Esophagus muscularis mucosa (tissue), 3 donors: ENCODE results near the gene GLG1.

Experiments
- POLR2A ChIP-seq: fragments of 450-650 bp; IDR thresholded peaks from one replicate; pipeline ENCODE4 v1.6.1; 2017; ENCODE audit warnings: antibody characterized with exemption, moderate library complexity, mild to moderate bottlenecking, low read depth
- POLR2AphosphoS5 ChIP-seq, 2 donors: sonication (generic); formaldehyde crosslinking; IDR thresholded peaks; one replicate each; pipeline ENCODE4 v1.6.1; 2017; ENCODE audit warnings: antibody characterized with exemption in 2 of 2
- TF ChIP-seq, protein P1 (sequence below), 3 experiments: fragments of 200-600 bp in 2 of 3; fragments of 450-650 bp in 1 of 3; sonication (generic) in 2 of 3; IDR thresholded peaks; one replicate each; pipeline ENCODE4 v1.5.1; 2017 to 2019; ENCODE audit warnings: antibody characterized with exemption in 3 of 3, mild to moderate bottlenecking in 2 of 3, moderate library complexity in 1 of 3

DNA sequence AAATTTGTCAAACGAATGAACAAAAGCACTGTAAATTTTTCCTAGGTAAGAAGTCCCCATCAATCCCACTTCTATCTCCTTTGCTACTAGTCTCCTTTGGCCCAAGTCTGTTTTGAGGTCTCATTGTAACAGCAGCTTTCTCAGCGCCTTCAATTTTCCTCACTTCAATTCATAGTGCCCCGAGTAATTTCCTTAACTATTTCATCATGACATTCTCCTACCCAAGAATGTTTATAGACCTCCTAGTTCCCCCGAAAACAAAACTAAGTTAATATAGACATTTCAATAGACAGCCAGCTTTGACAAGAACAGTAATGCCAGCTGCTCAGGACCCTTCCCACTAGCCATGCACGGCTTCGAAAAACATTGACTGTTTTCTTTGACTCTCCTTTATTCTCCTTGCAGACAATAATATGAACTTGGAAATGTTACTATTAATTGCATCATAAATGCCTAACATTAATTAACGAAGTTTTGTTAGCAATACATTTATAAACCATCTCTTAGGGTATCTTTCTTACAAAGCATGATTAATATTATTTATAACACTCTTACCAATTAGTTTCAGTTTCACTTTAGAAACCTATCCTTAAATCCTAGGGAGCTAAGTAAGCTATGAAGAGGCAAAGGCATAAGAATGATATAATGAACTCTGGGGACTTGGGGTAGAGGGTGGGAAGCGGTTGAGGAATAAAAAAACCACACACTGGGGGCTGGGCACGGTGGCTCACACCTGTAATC, 22.8 kb downstream of the GLG1 start:
- TF ChIP-seq, protein P1, sequence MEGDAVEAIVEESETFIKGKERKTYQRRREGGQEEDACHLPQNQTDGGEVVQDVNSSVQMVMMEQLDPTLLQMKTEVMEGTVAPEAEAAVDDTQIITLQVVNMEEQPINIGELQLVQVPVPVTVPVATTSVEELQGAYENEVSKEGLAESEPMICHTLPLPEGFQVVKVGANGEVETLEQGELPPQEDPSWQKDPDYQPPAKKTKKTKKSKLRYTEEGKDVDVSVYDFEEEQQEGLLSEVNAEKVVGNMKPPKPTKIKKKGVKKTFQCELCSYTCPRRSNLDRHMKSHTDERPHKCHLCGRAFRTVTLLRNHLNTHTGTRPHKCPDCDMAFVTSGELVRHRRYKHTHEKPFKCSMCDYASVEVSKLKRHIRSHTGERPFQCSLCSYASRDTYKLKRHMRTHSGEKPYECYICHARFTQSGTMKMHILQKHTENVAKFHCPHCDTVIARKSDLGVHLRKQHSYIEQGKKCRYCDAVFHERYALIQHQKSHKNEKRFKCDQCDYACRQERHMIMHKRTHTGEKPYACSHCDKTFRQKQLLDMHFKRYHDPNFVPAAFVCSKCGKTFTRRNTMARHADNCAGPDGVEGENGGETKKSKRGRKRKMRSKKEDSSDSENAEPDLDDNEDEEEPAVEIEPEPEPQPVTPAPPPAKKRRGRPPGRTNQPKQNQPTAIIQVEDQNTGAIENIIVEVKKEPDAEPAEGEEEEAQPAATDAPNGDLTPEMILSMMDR (IDR thresholded peaks at IDR 0.05): no peak
- TF ChIP-seq POLR2A (no peak), POLR2AphosphoS5 (IDR thresholded peaks at IDR 0.05) (no peak)
